HepG2 (cell line): ENCODE results near the gene YEATS4. TPM values are rescaled to one million over a fixed set of nuclear protein-coding genes. Genes with fewer than 3 reads are reported as not detected.

Source experiments
- ASH2L ChIP-seq: fragments of 300-600, 200-600 bp; sonication (generic); IDR thresholded peaks from 2 replicates; pipeline ENCODE4 v1.7.0; 2017; ENCODE audit warnings: low read depth, mild to moderate bottlenecking, moderate library complexity, mixed read lengths, low read length; ENCODE audit not compliant: insufficient read length
- ATF7 ChIP-seq, 2 experiments: fragments of 450-650 bp in 1 of 2; sonication (generic) in 1 of 2; formaldehyde crosslinking in 1 of 2; IDR thresholded peaks; 2 replicates each; pipeline versions ENCODE4 v1.4.0 to v1.6.1; 2016 to 2020; ENCODE audit warnings: antibody characterized with exemption in 1 of 2, mild to moderate bottlenecking in 1 of 2, missing genetic modification reagents in 1 of 2
- CBX2 ChIP-seq, 2 experiments: fragments of 200-600 bp in 1 of 2; sonication (generic); formaldehyde crosslinking in 1 of 2; IDR thresholded peaks; 2 replicates each; pipeline versions ENCODE4 v1.7.0 to v1.8.1; 2018 to 2022; ENCODE audit warnings: low read depth in 2 of 2, low read length in 1 of 2, mild to moderate bottlenecking in 1 of 2, missing genetic modification reagents in 1 of 2
- DNMT3B ChIP-seq: conservative IDR thresholded peaks from 2 replicates; pipeline ENCODE4 v1.6.1; 2016; ENCODE audit warnings: missing biosample characterization, control low read depth
- KDM6A ChIP-seq: IDR thresholded peaks from 2 replicates; pipeline ENCODE4 v1.6.1; 2016; ENCODE audit warnings: low read depth
- KLF15 ChIP-seq: sonication (generic); formaldehyde crosslinking; IDR thresholded peaks from 2 replicates; pipeline ENCODE4 v1.8.1; 2023; ENCODE audit warnings: borderline replicate concordance, mild to moderate bottlenecking, inconsistent platforms, missing genetic modification reagents, mixed read lengths
- NRL ChIP-seq: sonication (generic); formaldehyde crosslinking; IDR thresholded peaks from 2 replicates; pipeline ENCODE4 v1.5.0; 2020; ENCODE audit warnings: missing genetic modification reagents, mild to moderate bottlenecking, moderate library complexity, borderline replicate concordance
- REXO4 ChIP-seq: sonication (generic); formaldehyde crosslinking; IDR thresholded peaks from 2 replicates; pipeline ENCODE4 v1.8.0; 2022; ENCODE audit warnings: missing genetic modification reagents, mild to moderate bottlenecking, borderline replicate concordance
- SIX1 ChIP-seq: sonication (generic); formaldehyde crosslinking; IDR thresholded peaks from 2 replicates; pipeline ENCODE4 v1.4.0; 2020; ENCODE audit warnings: missing genetic modification reagents, borderline replicate concordance
- SKI ChIP-seq: fragments of 450-650 bp; IDR thresholded peaks from one replicate; pipeline ENCODE4 v1.6.1; 2018; ENCODE audit warnings: mild to moderate bottlenecking; ENCODE audit not compliant: partially characterized antibody
- SP2 ChIP-seq: sonication (generic); formaldehyde crosslinking; IDR thresholded peaks from 2 replicates; pipeline ENCODE4 v1.5.1; 2020; ENCODE audit warnings: mild to moderate bottlenecking, missing genetic modification reagents
- SRF ChIP-seq: IDR thresholded peaks from 2 replicates; pipeline ENCODE4 v1.6.1; 2011; ENCODE audit warnings: mild to moderate bottlenecking, low read depth, low read length, moderate library complexity
- TARDBP ChIP-seq: sonication (generic); formaldehyde crosslinking; IDR thresholded peaks from 2 replicates; pipeline ENCODE4 v1.8.0; 2022; ENCODE audit warnings: mild to moderate bottlenecking, missing genetic modification reagents
- TBL1XR1 ChIP-seq: fragments of 150-350 bp; IDR thresholded peaks from 2 replicates; pipeline ENCODE4 v1.6.1; 2014; ENCODE audit warnings: borderline replicate concordance, low read length; ENCODE audit not compliant: partially characterized antibody
- ZFP1 ChIP-seq: IDR thresholded peaks from 2 replicates; pipeline ENCODE4 v1.6.1; 2016
- ZNF230 ChIP-seq: sonication (generic); formaldehyde crosslinking; IDR thresholded peaks from 2 replicates; pipeline ENCODE4 v1.4.0; 2020; ENCODE audit warnings: mild to moderate bottlenecking, missing genetic modification reagents
- ZNF547 ChIP-seq: sonication (generic); formaldehyde crosslinking; IDR thresholded peaks from 2 replicates; pipeline ENCODE4 v1.5.1; 2020; ENCODE audit warnings: mild to moderate bottlenecking, missing genetic modification reagents
- ZNF549 ChIP-seq: sonication (generic); formaldehyde crosslinking; IDR thresholded peaks from 2 replicates; pipeline ENCODE4 v1.5.0; 2020; ENCODE audit warnings: missing genetic modification reagents
- ZNF570 ChIP-seq: sonication (generic); formaldehyde crosslinking; IDR thresholded peaks from 2 replicates; pipeline ENCODE4 v1.4.0; 2020; ENCODE audit warnings: mild to moderate bottlenecking, missing genetic modification reagents, borderline replicate concordance
- ZNF629 ChIP-seq: sonication (generic); formaldehyde crosslinking; conservative IDR thresholded peaks from 2 replicates; pipeline ENCODE4 v1.5.0; 2020; ENCODE audit warnings: missing genetic modification reagents
- ZNF891 ChIP-seq: sonication (generic); formaldehyde crosslinking; IDR thresholded peaks from 2 replicates; pipeline ENCODE4 v1.5.0; 2020; ENCODE audit warnings: mild to moderate bottlenecking, missing genetic modification reagents
- polyA plus RNA-seq, 8 experiments: library from polyadenylated mRNA; depleted of rRNA in 3 of 8; stranded (reverse) in 7 of 8; unstranded in 1 of 8; fragments of >200 nt; fragmentation: Illumina TruSeq in 4 of 8; extraction: Trizol in 4 of 8; gene quantifications; 2 replicates each; pipeline versions ENCODE4 v1.2.1 to v1.2.3, GENCODE V29; 2011 to 2016; ENCODE audit warnings: low read depth in 4 of 8, missing spikeins in 1 of 8, mixed read lengths in 1 of 8; ENCODE audit not compliant: insufficient read depth in 1 of 8
- total RNA-seq, 5 experiments: library from RNA; depleted of rRNA; stranded (reverse); fragments of >200 nt; fragmentation: Illumina TruSeq; extraction: Trizol; gene quantifications; 2 replicates each; pipeline ENCODE4 v1.2.3, GENCODE V29; 2016; ENCODE audit warnings: low read depth in 1 of 5
- TF ChIP-seq, protein P1 (sequence below): sonication (generic); formaldehyde crosslinking; IDR thresholded peaks from 2 replicates; pipeline ENCODE4 v1.8.0; 2022; ENCODE audit warnings: mild to moderate bottlenecking, missing genetic modification reagents, moderate library complexity
- TF ChIP-seq, protein P2 (sequence below): IDR thresholded peaks from 2 replicates; pipeline ENCODE4 v1.6.1; 2012; ENCODE audit warnings: inconsistent platforms
- TF ChIP-seq, protein P3 (sequence below): IDR thresholded peaks from 2 replicates; pipeline ENCODE4 v1.6.1; 2016
- TF ChIP-seq, protein P4 (sequence below): sonication (generic); formaldehyde crosslinking; conservative IDR thresholded peaks from 2 replicates; pipeline ENCODE4 v1.4.0; 2020; ENCODE audit warnings: missing genetic modification reagents
- TF ChIP-seq, protein P5 (sequence below): IDR thresholded peaks from 2 replicates; pipeline ENCODE4 v1.6.1; 2016; ENCODE audit warnings: mild to moderate bottlenecking

YEATS4 gene
- total and polyA plus RNA-seq, 2 of the 13 experiments (the other 11 are each of a cell fraction or from before 2014, with no cell fraction given), result 16.8 to 45.0 TPM

DNA sequence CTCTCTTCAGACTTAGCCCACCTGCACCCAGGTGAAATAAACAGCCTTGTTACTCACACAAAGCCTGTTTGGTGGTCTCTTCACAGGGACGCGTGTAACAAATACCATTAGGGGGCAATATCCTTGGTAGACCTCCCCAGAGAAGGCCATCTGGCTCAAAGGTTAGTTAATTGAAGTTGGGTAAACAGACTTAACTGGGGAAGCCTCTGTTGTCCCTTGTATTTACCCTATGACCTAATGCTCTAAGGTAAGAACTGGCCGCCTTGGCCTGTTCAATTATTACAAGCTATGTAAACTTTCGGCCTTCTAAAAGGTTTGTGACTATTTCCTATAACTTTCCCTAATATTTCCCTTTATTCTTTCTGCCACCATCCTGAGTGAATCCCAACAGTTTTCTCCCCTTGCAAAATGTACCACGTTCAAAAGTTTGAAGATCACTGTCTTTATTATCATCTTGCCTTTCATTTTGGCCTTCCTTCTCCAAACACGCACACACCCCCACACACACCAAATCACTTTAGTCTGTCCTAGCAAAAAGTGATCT lies 26.7 kb upstream of the YEATS4 start (continued):
- no peak for TF ChIP-seq NRL (CRISPR knock-in tag)
- peak; percentile 52; the same call in 1 of the 2 replicates for TF ChIP-seq SIX1 (CRISPR knock-in tag)
- no peak for TF ChIP-seq CBX2 (IDR thresholded peaks at IDR 0.05; ENCODE audit: low read depth, low read length)
- no peak for TF ChIP-seq CBX2 (CRISPR knock-in tag; IDR thresholded peaks at IDR 0.05; ENCODE audit: low read depth)
- TF ChIP-seq ZNF570 (CRISPR knock-in tag), result no peak
- TF ChIP-seq KLF15 (CRISPR knock-in tag), result no peak
- TF ChIP-seq ZNF891 (CRISPR knock-in tag), result no peak
- TF ChIP-seq ZNF547 (CRISPR knock-in tag), result no peak
- TF ChIP-seq ZNF629, result peak; percentile 25; the same call in 1 of the 2 replicates
- TF ChIP-seq, protein P1, sequence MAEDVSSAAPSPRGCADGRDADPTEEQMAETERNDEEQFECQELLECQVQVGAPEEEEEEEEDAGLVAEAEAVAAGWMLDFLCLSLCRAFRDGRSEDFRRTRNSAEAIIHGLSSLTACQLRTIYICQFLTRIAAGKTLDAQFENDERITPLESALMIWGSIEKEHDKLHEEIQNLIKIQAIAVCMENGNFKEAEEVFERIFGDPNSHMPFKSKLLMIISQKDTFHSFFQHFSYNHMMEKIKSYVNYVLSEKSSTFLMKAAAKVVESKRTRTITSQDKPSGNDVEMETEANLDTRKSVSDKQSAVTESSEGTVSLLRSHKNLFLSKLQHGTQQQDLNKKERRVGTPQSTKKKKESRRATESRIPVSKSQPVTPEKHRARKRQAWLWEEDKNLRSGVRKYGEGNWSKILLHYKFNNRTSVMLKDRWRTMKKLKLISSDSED (CRISPR knock-in tag), result no peak
- no peak for TF ChIP-seq REXO4
- TF ChIP-seq, protein P2, sequence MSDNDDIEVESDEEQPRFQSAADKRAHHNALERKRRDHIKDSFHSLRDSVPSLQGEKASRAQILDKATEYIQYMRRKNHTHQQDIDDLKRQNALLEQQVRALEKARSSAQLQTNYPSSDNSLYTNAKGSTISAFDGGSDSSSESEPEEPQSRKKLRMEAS, result peak; percentile 56; the same call in 1 of the 2 replicates
- TF ChIP-seq KDM6A (CRISPR knock-in tag), result peak; percentile 71
- no peak for TF ChIP-seq SP2
- TF ChIP-seq TBL1XR1, result peak; percentile 46
- TF ChIP-seq ATF7 (IDR thresholded peaks at IDR 0.05), result peak; percentile 78
- peak; percentile 90; the same call in 1 of the 2 replicates for TF ChIP-seq ATF7 (CRISPR knock-in tag; IDR thresholded peaks at IDR 0.05)
- TF ChIP-seq TARDBP, result peak; percentile 64; the same call in 1 of the 2 replicates
- no peak for TF ChIP-seq ZNF230 (CRISPR knock-in tag)
- TF ChIP-seq SKI, result no peak
- TF ChIP-seq DNMT3B (CRISPR knock-in tag), result no peak
- TF ChIP-seq SRF, result 0 out of 2 replicates have a peak, but pooled peaks have one; percentile 14
- peak; percentile 93 for TF ChIP-seq ASH2L
- no peak for TF ChIP-seq ZNF549 (CRISPR knock-in tag)
- TF ChIP-seq, protein P3, sequence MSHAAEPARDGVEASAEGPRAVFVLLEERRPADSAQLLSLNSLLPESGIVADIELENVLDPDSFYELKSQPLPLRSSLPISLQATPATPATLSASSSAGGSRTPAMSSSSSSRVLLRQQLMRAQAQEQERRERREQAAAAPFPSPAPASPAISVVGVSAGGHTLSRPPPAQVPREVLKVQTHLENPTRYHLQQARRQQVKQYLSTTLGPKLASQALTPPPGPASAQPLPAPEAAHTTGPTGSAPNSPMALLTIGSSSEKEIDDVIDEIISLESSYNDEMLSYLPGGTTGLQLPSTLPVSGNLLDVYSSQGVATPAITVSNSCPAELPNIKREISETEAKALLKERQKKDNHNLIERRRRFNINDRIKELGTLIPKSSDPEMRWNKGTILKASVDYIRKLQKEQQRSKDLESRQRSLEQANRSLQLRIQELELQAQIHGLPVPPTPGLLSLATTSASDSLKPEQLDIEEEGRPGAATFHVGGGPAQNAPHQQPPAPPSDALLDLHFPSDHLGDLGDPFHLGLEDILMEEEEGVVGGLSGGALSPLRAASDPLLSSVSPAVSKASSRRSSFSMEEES (CRISPR knock-in tag), result peak; percentile 64; the same call in 1 of the 2 replicates
- TF ChIP-seq ZFP1 (CRISPR knock-in tag), result no peak
- TF ChIP-seq, protein P4, sequence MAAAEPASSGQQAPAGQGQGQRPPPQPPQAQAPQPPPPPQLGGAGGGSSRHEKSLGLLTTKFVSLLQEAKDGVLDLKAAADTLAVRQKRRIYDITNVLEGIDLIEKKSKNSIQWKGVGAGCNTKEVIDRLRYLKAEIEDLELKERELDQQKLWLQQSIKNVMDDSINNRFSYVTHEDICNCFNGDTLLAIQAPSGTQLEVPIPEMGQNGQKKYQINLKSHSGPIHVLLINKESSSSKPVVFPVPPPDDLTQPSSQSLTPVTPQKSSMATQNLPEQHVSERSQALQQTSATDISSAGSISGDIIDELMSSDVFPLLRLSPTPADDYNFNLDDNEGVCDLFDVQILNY (CRISPR knock-in tag), result no peak
- TF ChIP-seq, protein P5, sequence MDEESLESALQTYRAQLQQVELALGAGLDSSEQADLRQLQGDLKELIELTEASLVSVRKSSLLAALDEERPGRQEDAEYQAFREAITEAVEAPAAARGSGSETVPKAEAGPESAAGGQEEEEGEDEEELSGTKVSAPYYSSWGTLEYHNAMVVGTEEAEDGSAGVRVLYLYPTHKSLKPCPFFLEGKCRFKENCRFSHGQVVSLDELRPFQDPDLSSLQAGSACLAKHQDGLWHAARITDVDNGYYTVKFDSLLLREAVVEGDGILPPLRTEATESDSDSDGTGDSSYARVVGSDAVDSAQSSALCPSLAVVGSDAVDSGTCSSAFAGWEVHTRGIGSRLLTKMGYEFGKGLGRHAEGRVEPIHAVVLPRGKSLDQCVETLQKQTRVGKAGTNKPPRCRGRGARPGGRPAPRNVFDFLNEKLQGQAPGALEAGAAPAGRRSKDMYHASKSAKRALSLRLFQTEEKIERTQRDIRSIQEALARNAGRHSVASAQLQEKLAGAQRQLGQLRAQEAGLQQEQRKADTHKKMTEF (CRISPR knock-in tag), result peak; percentile 85
